Hematopoietic multipotent progenitor cell treated with erythropoietin and hydrocortisone succinate and interleukin-3 and kit ligand, for 15 days (in vitro differentiated cells): Measurements from ENCODE around the gene SLC12A8.
"Not testable (repeated sequence)": the region's sequence is repeated elsewhere in the genome, so short reads cannot be mapped to it uniquely, and the experiment has no call there.

Source experiments
- DNase-seq: peaks from one replicate; pipeline ENCODE4 v3.0.0-alpha.2; 2015; ENCODE audit warnings: low spot score

SLC12A8 gene

DNA sequence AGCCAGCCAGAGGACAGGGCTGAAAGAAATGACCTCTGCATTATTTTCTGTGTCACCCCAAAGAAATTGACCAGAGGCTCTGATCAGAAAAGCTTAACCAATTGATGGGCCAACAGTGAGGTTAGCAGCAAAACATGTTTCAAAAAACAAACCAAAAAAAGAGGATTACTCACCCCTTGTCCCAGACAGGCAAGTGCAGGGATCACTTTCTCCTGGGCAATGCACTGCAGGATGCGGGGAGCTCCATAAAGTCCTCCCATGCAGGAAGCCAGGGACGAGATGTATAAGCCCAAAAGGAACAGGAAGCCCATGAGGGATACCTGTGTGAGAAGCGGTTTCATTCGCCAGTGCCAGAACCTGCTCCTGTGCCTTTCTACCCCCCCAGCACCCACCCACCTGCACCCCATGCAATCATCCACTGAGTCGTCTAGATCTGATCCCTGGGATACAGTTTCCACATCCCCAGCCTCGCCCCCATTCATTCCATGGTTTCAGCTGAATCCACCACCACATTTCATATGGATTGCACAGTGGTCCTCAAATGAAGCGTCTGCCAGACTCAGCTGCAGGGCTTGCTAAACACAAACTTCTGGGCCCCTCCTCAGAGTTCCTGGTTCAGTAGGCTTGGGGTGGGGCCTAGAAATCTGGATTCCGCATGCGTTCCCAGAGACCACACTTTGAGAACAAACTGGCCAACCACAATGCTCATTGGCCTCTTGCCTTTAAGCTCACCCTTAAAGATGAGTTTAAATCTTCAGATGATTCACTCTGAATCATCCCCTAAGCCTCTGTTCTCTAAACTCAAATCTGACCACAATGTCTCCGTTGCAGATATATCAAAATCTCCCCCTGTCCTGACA lies 102.3 kb downstream of the SLC12A8 start:
- DNase-seq = no peak

DNA sequence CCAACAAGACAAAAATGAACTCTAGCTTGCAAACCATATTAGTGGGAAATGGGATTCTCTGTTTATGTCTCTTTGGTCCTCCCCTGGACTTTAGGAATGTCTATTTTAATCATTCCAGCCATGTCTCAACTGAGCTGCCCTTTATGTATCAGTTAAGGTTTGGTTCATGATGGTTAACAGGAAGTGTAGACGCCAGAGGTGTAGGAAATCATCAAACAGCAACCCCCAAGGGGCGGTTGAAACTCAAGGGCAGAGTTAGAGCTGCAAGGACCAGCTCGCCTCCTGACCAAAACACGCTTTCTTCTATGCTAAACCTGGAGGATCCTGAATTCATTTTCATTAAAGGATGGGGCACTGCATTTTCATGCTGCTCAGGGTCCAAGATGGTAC lies 103.0 kb downstream of the SLC12A8 start:
- no peak for DNase-seq

DNA sequence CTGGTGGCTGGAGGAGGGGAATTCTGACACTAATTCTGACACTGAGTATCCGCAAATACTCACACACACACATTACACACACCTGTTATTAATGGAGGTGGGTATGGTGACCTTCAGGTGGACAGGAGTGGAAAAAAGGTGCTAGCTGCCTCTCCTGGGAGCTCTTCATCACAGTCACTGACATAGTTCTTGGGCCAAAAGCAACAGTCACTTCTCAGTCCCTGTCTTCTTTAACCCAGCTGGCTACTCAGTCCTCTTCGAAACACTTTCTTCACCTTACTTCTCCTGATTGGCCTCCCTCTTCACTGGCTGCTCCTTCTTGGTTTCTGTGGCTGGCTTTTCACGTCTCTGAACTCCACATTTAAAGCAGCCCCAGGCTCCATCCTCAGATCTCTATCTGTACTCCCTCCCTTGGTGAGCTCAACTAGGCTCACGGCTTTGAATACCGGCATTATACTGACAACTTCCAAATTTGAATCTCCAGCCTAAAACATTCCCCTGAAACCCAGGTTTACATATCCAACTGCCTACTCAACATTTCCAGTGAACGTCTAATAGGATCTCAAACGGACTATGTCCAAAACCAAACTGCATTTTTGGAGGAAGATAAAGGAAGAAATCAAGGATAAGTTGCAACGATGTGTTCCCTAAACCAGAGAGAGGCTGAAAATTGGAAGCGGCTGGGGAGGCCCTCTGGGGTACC lies 103.6 kb downstream of the SLC12A8 start:
- no peak for DNase-seq

GRCh38 chr3:125107861-125108567 lies 104.5 kb downstream of the SLC12A8 start:
- DNase-seq = no peak

DNA sequence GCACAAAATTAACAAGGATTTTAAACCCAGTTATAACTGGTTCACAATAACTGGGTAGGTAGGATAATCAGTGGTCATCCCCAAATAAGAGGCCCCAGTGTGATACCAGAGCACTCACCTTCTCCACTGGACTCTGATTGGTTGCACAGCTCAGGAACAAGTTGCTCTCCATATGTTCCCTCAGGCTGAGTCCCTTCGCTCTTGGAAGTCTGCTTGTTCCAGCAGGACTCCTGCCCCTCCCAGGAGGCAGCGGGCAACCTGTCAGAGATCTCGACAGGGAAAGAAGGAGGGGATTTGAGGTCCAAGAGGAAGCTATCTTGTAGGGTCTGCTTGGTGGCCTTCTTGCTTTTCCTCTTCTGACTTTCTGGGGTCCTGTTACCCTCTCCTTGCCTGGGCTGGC lies 105.2 kb downstream of the SLC12A8 start:
- DNase-seq = no peak

GRCh38 chr3:125105116-125105515 lies 107.4 kb downstream of the SLC12A8 start:
- DNase-seq = no peak

DNA sequence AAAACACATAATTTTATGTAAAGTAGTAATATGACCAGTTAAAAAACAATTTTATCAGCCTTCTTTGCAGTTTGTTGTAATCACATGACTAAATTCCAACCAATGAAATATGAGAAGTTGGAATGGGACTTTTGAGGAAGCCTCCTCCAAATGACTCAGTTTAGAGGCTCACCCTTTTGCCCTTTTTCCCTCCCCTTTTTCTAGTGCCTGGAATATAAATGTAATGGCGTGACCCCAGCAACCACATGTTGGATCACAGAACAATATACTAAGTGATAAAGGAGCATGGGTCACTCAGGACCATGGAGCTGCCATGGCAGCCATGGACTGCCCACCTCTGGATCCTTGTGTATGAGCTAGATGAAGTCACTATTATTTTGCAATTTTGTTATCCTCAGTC lies 107.9 kb downstream of the SLC12A8 start:
- DNase-seq = no peak

- DNase-seq = no peak
Observed at GRCh38 chr3:125103406-125103805, 109.1 kb downstream of the SLC12A8 start.

GRCh38 chr3:125102470-125102869 lies 110.1 kb downstream of the SLC12A8 start:
- no peak for DNase-seq

- no peak for DNase-seq
Observed at GRCh38 chr3:125098611-125099291, 113.8 kb downstream of the SLC12A8 start.

DNA sequence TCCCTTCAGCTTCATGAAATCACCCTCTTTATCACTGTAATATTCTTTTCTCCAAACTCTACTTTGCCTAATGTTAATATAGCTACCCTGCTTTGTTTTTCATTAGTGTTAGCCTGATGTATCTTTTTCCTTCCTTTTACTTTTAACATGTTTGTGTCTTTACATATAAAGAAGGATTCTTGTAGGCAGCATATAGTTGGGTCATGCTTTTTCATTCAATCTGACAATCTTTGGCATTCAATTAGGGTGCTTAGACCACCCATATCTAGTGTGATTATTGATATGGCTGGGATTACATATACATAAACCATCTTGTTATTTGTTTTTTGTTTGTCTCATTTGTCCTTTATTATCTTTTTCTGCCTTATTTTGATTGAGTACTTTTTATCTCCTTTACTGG lies 121.9 kb downstream of the SLC12A8 start:
- no peak for DNase-seq

DNA sequence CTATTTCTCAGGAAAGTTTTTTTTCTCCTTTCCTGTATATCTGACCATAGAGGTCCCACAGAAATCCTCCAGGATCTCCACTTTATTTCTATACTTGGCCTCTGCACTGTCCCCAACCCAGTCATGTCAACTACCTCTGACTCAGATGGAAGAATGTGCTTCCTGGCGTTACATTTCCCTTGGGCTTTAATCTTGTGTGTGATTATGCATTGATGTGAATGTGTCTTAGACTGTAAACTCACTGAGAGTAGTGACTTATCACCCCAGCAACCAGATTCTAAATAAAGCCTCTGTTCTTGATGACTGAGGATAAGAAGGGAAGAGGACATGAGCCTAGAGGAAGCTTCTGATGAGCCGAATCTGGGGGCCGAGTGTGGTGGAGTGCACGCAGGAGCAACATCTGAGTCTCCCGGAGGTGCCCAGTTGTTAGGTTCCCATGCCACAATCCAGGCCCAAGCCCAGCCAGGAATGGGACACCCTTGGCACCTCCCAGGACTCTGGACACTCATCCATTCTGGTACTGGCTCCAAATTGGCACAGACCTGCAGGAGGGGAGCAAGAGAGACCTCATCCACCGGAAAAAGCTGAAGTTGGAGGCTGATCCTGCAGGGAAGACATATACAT lies 124.7 kb downstream of the SLC12A8 start:
- DNase-seq = no peak

DNA sequence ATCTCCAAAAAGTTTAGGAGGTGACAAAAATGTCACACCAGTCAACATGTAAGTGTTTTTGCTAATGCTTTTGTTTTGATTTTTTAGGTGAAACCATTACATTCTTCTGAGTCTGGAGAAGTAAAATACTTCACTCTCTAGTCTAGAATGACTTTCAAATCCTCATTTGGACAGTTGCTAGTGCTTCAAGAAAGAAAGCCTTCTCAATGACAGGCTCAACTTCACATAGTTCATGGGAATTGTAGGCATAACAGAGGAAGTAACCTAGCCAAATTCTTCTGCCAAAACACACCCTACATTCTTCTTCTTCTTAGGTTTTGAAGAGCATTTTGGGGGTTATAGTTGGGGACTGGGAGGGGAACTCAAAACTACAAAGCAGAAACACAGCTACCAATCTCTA lies 127.4 kb downstream of the SLC12A8 start:
- DNase-seq = no peak

DNA sequence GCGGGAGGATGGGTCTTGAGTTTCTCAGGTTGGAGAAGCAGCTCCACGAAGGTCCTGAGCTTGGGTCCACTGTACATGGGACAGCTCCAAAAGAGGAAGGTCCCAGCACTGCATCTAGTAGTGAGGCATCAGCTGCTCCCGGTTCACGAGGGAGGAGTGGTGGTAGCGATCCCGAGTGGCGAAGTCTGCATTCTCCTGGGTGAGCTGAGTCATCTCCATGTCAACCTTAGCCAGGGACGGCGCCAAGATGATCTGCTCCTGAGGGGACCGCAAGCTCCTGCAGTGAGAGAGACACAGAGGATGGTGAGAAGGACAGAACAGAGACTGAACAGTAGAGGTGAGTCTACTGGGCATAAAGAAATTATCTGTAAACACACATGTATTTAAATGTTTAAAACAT lies 128.8 kb downstream of the SLC12A8 start:
- no peak for DNase-seq

- not testable (repeated sequence) for DNase-seq
Observed at GRCh38 chr3:125082339-125082738, 130.2 kb downstream of the SLC12A8 start.

- no peak for DNase-seq
Observed at GRCh38 chr3:125080077-125080476, 132.5 kb downstream of the SLC12A8 start.

DNA sequence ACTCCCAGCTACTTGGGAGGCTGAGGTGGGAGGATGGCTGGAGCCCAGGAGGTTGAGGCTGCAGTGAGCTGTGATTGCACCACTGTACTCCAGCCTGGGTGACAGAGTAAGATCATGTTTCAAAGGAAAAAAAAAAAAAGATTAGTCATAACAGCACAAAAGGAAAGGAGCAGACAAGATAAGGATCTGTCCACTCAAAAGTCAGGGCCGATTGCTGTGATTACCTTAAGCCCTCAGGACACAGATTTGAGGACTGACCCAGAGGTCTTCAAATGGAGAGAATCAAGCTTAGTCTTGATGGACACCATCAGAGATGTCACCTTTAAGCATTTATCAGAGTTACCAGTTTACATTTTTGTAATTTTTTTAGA lies 132.9 kb downstream of the SLC12A8 start:
- DNase-seq = no peak

DNA sequence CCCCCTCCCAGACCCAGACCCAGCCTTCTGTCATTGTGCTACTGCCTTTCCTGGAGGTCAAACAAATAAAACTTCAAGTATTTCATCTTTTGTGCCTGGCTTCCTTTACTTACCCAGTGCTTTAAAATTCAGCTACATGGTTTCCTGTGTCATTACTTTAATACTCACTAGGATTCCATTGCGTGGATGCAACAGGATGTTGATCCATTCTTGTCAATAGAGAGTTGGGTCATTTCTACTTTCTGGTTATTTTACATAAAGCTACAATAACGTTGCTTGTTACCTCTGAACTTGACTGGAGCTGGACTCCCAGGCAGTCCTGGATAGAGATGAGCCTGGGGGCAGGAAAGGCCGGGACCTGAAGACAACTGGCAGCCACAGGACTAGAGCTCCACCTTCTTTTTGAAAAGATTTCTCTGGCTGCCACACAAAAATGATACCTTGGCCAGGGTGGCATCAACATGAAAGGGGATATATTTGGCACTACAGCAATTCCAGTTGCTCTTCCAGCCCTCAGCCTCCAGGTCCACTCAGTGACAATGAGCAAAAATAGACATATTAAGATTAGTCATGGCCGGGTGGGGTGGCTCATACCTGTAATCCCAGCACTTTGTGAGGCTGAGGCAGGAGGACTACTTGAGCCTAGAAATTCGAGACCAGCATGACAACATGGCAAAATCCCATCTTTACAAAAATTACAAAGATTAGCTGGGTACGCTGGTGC lies 133.4 kb downstream of the SLC12A8 start:
- DNase-seq = no peak

- DNase-seq = no peak
Observed at GRCh38 chr3:125077864-125078263, 134.7 kb downstream of the SLC12A8 start.

DNA sequence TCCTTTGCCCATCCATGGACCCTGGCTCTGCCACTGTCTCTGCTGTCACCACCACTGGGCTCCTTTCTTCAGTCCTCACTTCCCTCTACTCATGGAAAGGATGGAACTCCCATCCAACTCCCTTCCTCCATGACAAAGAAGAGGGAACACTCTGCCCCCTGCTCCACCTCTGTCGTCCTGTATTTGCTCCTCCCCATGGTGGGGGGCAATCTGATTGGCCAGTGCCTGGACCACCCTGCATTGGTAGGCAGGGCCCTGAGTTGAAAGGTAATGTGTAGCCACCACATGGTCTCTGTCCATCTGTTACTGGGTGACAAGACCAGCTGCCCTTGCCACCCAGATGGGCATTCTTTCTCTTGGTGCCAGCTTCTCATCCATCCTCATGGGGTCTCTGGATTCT lies 136.1 kb downstream of the SLC12A8 start:
- no peak for DNase-seq

GRCh38 chr3:125075738-125076137 lies 136.8 kb downstream of the SLC12A8 start:
- DNase-seq = no peak
